B cell (primary cell): ENCODE results near the gene KDM5B. TPM values are rescaled to one million over a fixed set of nuclear protein-coding genes. Genes with fewer than 3 reads are reported as not detected.
"Not testable (repeated sequence)": the region's sequence is repeated elsewhere in the genome, so short reads cannot be mapped to it uniquely, and the experiment has no call there.

Source experiments
- ATAC-seq: fragments of 200-7000 bp; cut with Tn5 transposase; one replicate; pipeline ENCODE4 v1.10.0; 2021; ENCODE audit warnings: low read depth, mild to moderate bottlenecking, moderate number of reproducible peaks, moderate library complexity
- CTCF ChIA-PET: fragments of 350-600 bp; sonication (Branson Sonifier 250); formaldehyde crosslinking; loops from one replicate; lab custom pipeline; 2021; ENCODE audit warnings: antibody characterized with exemption, inconsistent platforms; lab: Charles Lee
- POLR2A ChIA-PET: fragments of 350-600 bp; sonication (Branson Sonifier 250); formaldehyde crosslinking; loops from one replicate; lab custom pipeline; 2021; ENCODE audit warnings: antibody characterized with exemption; lab: Charles Lee
- DNase-seq: peaks from one replicate; pipeline ENCODE4 v3.0.0; 2013
- H2AFZ ChIP-seq: 2 replicates; pipeline ENCODE4 v1.6.1; 2012; ENCODE audit warnings: mild to moderate bottlenecking, low read depth, low read length; ENCODE audit not compliant: insufficient read depth, poor library complexity, severe bottlenecking
- H3K27ac ChIP-seq, 2 donors: 1 replicate in 1 of 2; 2 replicates in 1 of 2; pipeline ENCODE4 v1.5.1; 2012 to 2013; ENCODE audit warnings: low read length in 2 of 2, mild to moderate bottlenecking in 2 of 2, moderate library complexity in 1 of 2
- H3K27me3 ChIP-seq, 4 experiments: fragments of 200-600 bp in 1 of 4; sonication (generic) in 1 of 4; replicated peaks in 1 of 4; 1 replicate in 2 of 4; 2 replicates in 2 of 4; pipeline versions ENCODE4 v1.6.1 to v1.7.0; 2013 to 2016; ENCODE audit warnings: low read length in 3 of 4, mild to moderate bottlenecking in 2 of 4, mixed read lengths in 1 of 4, moderate library complexity in 1 of 4; ENCODE audit not compliant: insufficient read depth in 4 of 4, control insufficient read depth in 3 of 4; ENCODE audit errors: control extremely low read depth in 1 of 4
- H3K36me3 ChIP-seq, 2 experiments: replicated peaks in 1 of 2; 1 replicate in 1 of 2; 2 replicates in 1 of 2; pipeline versions ENCODE4 v1.6.1 to v1.7.1; 2013; ENCODE audit warnings: low read length in 1 of 2; ENCODE audit not compliant: insufficient read depth in 2 of 2, control insufficient read depth in 1 of 2; ENCODE audit errors: control extremely low read depth in 1 of 2, extremely low read depth in 1 of 2
- H3K4me1 ChIP-seq, 2 donors: fragments of 200-600 bp in 1 of 2; sonication (generic) in 1 of 2; 1 replicate in 1 of 2; 2 replicates in 1 of 2; pipeline versions ENCODE4 v1.5.1 to v1.6.1; 2013 to 2017; ENCODE audit warnings: low read length in 2 of 2; ENCODE audit not compliant: control insufficient read depth in 2 of 2, insufficient read depth in 2 of 2
- H3K4me2 ChIP-seq: replicated peaks from 2 replicates; pipeline ENCODE3; 2012; ENCODE audit warnings: mild to moderate bottlenecking, low read depth, low read length; ENCODE audit not compliant: poor library complexity, severe bottlenecking
- H3K4me3 ChIP-seq, 5 experiments: fragments of 200-600 bp in 1 of 5; sonication (generic) in 1 of 5; 1 replicate in 3 of 5; 2 replicates in 2 of 5; pipeline versions ENCODE4 v1.5.1 to v1.7.0; 2011 to 2016; ENCODE audit warnings: low read length in 4 of 5, mild to moderate bottlenecking in 4 of 5, low read depth in 2 of 5, control low read depth in 1 of 5, moderate library complexity in 1 of 5; ENCODE audit not compliant: insufficient read depth in 1 of 5; ENCODE audit errors: control extremely low read depth in 1 of 5, extremely low read depth in 1 of 5
- H3K79me2 ChIP-seq: fragments of 200-600 bp; sonication (generic); one replicate; pipeline ENCODE4 v1.6.0; 2016; ENCODE audit warnings: low read length; ENCODE audit not compliant: control insufficient read depth, insufficient read depth
- H3K9ac ChIP-seq: fragments of 200-600 bp; sonication (generic); 2 replicates; pipeline ENCODE4 v1.6.1; 2017; ENCODE audit warnings: mild to moderate bottlenecking, low read length, moderate library complexity
- H3K9me3 ChIP-seq, 3 donors: one replicate each; pipeline versions ENCODE4 v1.6.1 to v1.7.1; 2013; ENCODE audit warnings: low read length in 2 of 3; ENCODE audit not compliant: control insufficient read depth in 2 of 3, insufficient read depth in 1 of 3; ENCODE audit errors: control extremely low read depth in 1 of 3
- H4K20me1 ChIP-seq: 2 replicates; pipeline ENCODE4 v1.6.0; 2012; ENCODE audit warnings: mild to moderate bottlenecking, low read length; ENCODE audit not compliant: insufficient read depth, control insufficient read depth, poor library complexity, severe bottlenecking
- H3K27ac Mint-ChIP-seq: one replicate; pipeline ENCODE4 v1.8.0; 2021; ENCODE audit warnings: mixed read lengths
- H3K27me3 Mint-ChIP-seq: one replicate; pipeline ENCODE4 v1.8.0; 2021; ENCODE audit warnings: mixed read lengths
- H3K4me1 Mint-ChIP-seq: one replicate; pipeline ENCODE4 v1.8.0; 2021; ENCODE audit warnings: mixed read lengths
- H3K4me3 Mint-ChIP-seq: one replicate; pipeline ENCODE4 v1.8.0; 2021; ENCODE audit warnings: mixed read lengths
- H3K9me3 Mint-ChIP-seq: one replicate; pipeline ENCODE4 v1.8.0; 2022; ENCODE audit warnings: mixed read lengths; ENCODE audit not compliant: insufficient read depth
- EZH2 ChIP-seq: IDR thresholded peaks from 2 replicates; pipeline ENCODE4 v1.6.1; 2012; ENCODE audit warnings: borderline replicate concordance, low read depth, mild to moderate bottlenecking, moderate library complexity, low read length; ENCODE audit not compliant: insufficient read depth, poor library complexity, severe bottlenecking
- WGBS: methylation state at CpG from one replicate; pipeline ENCODE4 v1.1.5; 2013; ENCODE audit warnings: missing lambda C conversion rate; ENCODE audit not compliant: insufficient coverage; 5-methylcytosine and 5-hydroxymethylcytosine counted together
- intact Hi-C: fragments of 100-400 bp; cut with micrococcal nuclease; formaldehyde crosslinking; loops from one replicate; pipeline ENCODE4 v1.10.0; 2022
- polyA plus RNA-seq: library from polyadenylated mRNA; depleted of rRNA; stranded (reverse); fragments of >200 nt; gene quantifications from 2 replicates; pipeline ENCODE4 v1.2.3, GENCODE V29; 2012
- total RNA-seq, 2 donors: library from RNA; stranded (reverse); fragments of 120-200 nt in 1 of 2; gene quantifications; 1 replicate in 1 of 2; 2 replicates in 1 of 2; pipeline versions ENCODE4 v1.2.3 to v1.2.4, GENCODE V29; 2013 to 2022
- TF ChIP-seq, protein P1 (sequence below): fragments of 200-600 bp; IDR thresholded peaks from one replicate; pipeline ENCODE4 v1.8.0; 2022; ENCODE audit warnings: antibody characterized with exemption, mild to moderate bottlenecking

Gene KDM5B
- total and polyA plus RNA-seq, 2 donors (not counting 1 experiment from before 2014, with no cell fraction given) = 11.2 to 62.7 TPM

DNA sequence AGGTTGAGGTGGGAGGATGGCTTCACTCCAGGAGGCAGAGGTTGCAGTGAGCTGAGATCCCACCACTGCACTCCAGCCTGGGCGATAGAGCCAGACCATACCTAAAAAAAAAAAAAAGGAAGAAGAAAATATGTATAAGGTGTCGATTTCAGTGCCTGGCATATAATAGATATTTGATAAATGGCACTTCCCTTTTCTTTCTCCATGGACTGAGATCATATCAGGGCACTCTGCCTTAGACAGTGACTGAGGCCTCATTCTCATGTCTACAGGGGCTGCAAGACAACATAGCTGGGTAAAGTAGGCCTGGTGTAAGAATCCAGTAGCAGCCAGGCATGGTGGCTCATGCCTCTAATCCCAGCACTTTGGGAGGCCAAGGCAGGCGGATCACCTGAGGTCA lies 23.7 kb upstream of the KDM5B start:
- CTCF ChIA-PET = interaction anchor here (0.5 kb wide), 1 partner anchor 1613 kb away, joined by 3 read pairs; no protein-coding TSS in a partner anchor
- no peaks in the 10 kb centered on the region for H3K36me3 ChIP-seq
- peaks cover 0 to 4% (median 0%) of the 10 kb centered on the region in 4 experiments for H3K27me3 ChIP-seq
- no peak overlapping the region for H3K4me2 ChIP-seq
- POLR2A ChIA-PET = no interaction called here
- H3K79me2 ChIP-seq = no peaks in the 10 kb centered on the region
- intact Hi-C loops = no loop called here
- H3K4me1 Mint-ChIP-seq = peaks cover 17% of the 10 kb centered on the region
- ATAC-seq = no peak
- no peaks in the 10 kb centered on the region for H3K27me3 Mint-ChIP-seq
- no peak overlapping the region for H3K4me3 Mint-ChIP-seq
- no peaks in the 10 kb centered on the region for H4K20me1 ChIP-seq
- H3K9me3 Mint-ChIP-seq = no peaks in the 10 kb centered on the region
- DNase-seq = no peak
- TF ChIP-seq, protein P1, sequence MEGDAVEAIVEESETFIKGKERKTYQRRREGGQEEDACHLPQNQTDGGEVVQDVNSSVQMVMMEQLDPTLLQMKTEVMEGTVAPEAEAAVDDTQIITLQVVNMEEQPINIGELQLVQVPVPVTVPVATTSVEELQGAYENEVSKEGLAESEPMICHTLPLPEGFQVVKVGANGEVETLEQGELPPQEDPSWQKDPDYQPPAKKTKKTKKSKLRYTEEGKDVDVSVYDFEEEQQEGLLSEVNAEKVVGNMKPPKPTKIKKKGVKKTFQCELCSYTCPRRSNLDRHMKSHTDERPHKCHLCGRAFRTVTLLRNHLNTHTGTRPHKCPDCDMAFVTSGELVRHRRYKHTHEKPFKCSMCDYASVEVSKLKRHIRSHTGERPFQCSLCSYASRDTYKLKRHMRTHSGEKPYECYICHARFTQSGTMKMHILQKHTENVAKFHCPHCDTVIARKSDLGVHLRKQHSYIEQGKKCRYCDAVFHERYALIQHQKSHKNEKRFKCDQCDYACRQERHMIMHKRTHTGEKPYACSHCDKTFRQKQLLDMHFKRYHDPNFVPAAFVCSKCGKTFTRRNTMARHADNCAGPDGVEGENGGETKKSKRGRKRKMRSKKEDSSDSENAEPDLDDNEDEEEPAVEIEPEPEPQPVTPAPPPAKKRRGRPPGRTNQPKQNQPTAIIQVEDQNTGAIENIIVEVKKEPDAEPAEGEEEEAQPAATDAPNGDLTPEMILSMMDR = no peak
- no peak for TF ChIP-seq EZH2
- H3K4me3 ChIP-seq = no peak overlapping the region
- no peak overlapping the region for H3K27ac Mint-ChIP-seq
- H2AFZ ChIP-seq = no peak overlapping the region
- no peak overlapping the region for H3K27ac ChIP-seq
- peaks cover 17 to 18% of the 10 kb centered on the region in 2 donors for H3K4me1 ChIP-seq
- WGBS = 83% methylated on average over 1 of the region's 3 CpGs
- H3K9me3 ChIP-seq = peaks cover 0 to 6% (median 0%) of the 10 kb centered on the region in 3 donors
- no peak overlapping the region for H3K9ac ChIP-seq

DNA sequence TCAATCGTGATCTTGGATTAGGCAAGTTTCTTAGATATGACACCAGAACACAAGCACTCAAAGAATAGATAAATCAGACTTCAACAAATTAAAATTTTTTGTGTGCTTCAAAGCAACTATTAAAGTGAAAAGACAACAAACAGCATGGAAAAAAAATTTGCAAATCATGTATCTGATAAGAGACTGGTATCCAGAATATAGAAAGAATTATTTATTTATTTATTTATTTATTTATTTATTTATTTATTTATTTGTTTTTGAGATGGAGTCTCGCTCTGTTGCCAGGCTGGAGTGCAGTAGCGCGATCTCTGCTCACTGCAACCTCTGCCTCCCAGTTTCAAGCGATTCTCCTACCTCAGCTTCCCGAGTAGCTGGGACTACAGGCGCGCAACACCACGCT lies 21.0 kb upstream of the KDM5B start:
- H3K27me3 Mint-ChIP-seq, DNase-seq, H3K4me1 ChIP-seq, intact Hi-C loops, POLR2A ChIA-PET, H3K36me3 ChIP-seq, H3K4me3 ChIP-seq, H2AFZ ChIP-seq, H3K27ac Mint-ChIP-seq, H3K4me2 ChIP-seq, H3K9ac ChIP-seq, H4K20me1 ChIP-seq, H3K9me3 ChIP-seq, CTCF ChIA-PET, H3K4me1 Mint-ChIP-seq, ATAC-seq, H3K27me3 ChIP-seq, H3K27ac ChIP-seq, H3K79me2 ChIP-seq, H3K9me3 Mint-ChIP-seq, H3K4me3 Mint-ChIP-seq: not testable (repeated sequence)
- WGBS = 93% methylated on average over 5 of the region's 9 CpGs
